Measurements from ENCODE around the gene CBLB.

- TF ChIP-seq USF2 (IDR thresholded peaks at IDR 0.05; ENCODE audit: low read depth, low read length) (no peak), POLR2A (IDR thresholded peaks at IDR 0.05; ENCODE audit: low read depth, low read length) (no peak), CTCF (conservative IDR thresholded peaks at IDR 0.05; ENCODE audit: low read depth, low read length) (no peak)
These were observed 36.0 kb upstream of the CBLB start for GRCh38 chr3:105904678-105905284.
